Measurements from ENCODE around the gene MYO3B.

GRCh38 chr2:170525566-170525900 lies 347.6 kb downstream of the MYO3B start:
- TF ChIP-seq CTCF (conservative IDR thresholded peaks at IDR 0.05; ENCODE audit: low read depth, low read length) (no peak), EZH2 (IDR thresholded peaks at IDR 0.05; ENCODE audit: borderline replicate concordance, low read depth, low read length, poor library complexity, severe bottlenecking) (no peak)
